22Rv1 (cell line): ENCODE results near the gene CHKB.

Source experiments
- ZFX ChIP-seq: fragments of 450-650 bp; IDR thresholded peaks from 2 replicates; pipeline ENCODE4 v1.6.1; 2017; ENCODE audit warnings: antibody characterized with exemption, borderline replicate concordance
- TF ChIP-seq, protein P1 (sequence below): fragments of 450-650 bp; IDR thresholded peaks from 2 replicates; pipeline ENCODE4 v1.5.1; 2017; ENCODE audit warnings: mild to moderate bottlenecking

DNA sequence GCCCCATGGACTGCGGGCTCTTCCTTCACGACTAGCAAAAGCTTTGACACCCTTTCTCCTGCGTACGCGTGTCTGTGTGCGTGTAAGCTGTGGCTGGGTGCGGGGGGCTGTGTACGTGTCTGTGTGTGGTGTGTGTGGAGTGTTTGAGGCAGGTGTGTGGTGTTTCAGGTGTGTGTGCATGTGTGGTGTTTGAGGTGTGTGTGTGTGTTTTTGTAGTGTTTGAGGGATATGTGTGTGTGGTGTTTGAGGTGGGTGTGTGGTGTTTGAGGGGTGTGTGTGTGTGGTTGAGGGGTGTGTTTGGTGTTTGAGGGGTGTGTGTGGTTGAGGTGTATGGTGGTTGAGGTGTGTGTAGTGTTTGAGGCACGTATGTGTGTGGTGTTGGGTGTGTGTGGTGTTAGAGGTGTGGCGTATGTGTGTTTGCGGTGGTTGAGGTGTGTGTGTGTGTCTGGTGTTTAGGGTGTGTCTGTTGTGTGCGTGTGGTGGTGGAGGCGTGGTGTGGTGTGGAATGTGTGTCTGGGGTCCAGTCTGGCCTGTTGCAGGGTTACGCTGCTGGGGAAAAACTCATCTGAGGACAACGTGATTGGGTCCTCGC is 46.0 kb upstream of the CHKB start:
- TF ChIP-seq, protein P1, sequence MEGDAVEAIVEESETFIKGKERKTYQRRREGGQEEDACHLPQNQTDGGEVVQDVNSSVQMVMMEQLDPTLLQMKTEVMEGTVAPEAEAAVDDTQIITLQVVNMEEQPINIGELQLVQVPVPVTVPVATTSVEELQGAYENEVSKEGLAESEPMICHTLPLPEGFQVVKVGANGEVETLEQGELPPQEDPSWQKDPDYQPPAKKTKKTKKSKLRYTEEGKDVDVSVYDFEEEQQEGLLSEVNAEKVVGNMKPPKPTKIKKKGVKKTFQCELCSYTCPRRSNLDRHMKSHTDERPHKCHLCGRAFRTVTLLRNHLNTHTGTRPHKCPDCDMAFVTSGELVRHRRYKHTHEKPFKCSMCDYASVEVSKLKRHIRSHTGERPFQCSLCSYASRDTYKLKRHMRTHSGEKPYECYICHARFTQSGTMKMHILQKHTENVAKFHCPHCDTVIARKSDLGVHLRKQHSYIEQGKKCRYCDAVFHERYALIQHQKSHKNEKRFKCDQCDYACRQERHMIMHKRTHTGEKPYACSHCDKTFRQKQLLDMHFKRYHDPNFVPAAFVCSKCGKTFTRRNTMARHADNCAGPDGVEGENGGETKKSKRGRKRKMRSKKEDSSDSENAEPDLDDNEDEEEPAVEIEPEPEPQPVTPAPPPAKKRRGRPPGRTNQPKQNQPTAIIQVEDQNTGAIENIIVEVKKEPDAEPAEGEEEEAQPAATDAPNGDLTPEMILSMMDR = no peak
- no peak for TF ChIP-seq ZFX
